HK-2 (cell line): Measurements from ENCODE around the gene PLET1.
"Not testable (repeated sequence)": the region's sequence is repeated elsewhere in the genome, so short reads cannot be mapped to it uniquely, and the experiment has no call there.

Experiments
- DNase-seq: peaks from one replicate; pipeline ENCODE4 v3.0.0-alpha.2; 2018; ENCODE audit not compliant: unreplicated experiment

PLET1 gene

DNA sequence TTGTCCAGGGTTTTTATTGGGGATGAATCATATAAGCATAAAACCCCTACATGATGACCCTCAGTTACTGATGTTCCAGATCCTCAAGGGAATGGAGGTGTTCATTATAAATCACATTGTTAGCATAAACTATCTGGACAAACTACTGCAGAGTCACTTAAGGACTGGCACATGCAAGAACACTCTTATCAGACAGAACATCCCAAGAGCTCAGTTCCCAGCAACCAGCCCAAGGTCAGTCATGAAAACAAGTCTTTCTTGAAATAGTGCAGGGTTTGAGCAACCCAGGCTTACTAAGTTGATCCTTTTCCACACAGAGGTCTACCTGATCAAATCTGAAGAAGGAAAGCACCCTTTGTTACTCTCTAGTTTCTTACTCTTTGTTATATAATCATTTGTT is 48.0 kb downstream of the PLET1 start:
- no peak for DNase-seq

DNA sequence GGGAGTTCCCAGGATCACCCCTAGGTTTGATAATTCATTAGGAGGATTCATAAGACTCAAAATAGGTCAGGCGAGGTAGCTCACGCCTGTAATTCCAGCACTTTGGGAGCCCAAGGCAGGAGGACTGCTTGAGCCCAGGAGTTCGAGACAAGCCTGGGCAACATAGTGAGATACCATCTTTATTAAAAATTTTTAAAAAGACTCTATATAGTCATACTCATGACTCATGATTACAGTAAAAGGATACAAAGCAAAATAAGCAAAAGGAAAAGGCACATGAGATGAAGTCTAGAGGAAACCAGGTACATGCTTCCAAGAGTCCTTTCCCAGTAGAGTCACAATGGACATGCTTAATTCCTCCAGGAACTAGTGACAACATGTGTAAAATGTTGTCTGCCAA is 48.4 kb downstream of the PLET1 start:
- DNase-seq, result no peak

DNA sequence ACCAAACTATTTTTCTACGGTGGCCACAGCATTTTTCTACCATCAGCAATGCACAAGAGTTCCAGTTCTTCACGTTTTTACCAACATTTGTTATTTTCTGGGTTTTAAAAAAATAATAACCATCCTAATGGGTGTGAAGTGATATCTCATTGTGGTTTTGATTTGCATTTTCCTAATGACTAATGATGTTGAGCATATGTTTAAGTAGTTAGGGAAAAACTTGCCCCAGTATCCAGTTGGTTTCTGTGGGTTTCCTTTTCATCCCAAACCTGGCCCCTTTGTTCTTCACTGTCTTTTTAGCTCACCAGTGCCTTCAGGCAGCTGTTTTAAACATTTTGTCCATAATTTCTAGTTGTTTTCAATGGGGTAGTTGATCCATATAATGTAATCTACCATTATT is 49.1 kb downstream of the PLET1 start:
- DNase-seq, result no peak

- DNase-seq, result no peak
These were observed 49.8 kb downstream of the PLET1 start for GRCh38 chr11:112210890-112211289.

DNA sequence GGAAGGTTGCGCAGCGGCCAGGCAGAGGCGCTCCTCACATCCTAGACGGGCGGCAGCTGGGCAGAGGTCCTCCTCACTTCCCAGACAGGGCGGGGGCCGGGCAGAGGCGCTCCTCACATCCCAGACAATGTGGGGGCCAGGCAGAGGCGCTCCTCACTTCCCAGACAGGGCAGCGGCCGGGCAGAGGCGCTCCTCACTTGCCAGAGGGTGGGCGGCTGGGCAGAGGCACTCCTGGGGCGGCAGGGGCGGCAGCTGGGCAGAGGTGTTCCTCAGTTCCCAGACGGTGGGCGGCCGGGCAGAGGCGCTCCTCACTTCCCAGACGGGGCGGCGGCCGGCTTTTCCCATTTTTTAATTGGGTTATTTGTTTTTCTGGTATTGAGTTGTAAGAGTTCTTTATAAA is 54.6 kb downstream of the PLET1 start:
- no peak for DNase-seq

- no peak for DNase-seq
These were observed 60.4 kb downstream of the PLET1 start for GRCh38 chr11:112200252-112200651.

DNA sequence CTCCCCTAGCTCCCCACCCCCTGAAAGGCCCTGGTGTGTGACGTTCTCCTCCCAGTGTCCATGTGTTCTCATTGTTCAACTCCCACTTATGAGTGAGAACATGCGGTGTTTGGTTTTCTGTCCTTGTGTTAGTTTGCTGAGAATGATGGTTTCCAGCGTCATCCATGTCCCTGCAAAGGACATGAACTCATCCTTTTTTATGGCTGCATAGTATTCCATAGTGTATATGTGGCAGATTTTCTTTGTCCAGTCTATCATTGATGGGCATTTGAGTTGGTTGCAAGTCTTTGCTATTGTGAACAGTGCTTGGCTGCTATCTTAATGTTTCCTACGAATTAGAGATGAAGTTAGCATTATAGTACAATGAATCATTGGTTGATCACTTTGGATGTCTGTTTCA is 61.6 kb downstream of the PLET1 start:
- DNase-seq, result not testable (repeated sequence)
